T47D (cell line): Measurements from ENCODE around the gene MMP27.

Source experiments
- DNase-seq, 2 experiments: peaks; one replicate each; pipeline versions ENCODE4 v3.0.0 to v3.0.0-alpha.2; 2011 to 2012; ENCODE audit warnings: low read depth in 1 of 2, low spot score in 1 of 2
- JUND ChIP-seq: IDR thresholded peaks from 2 replicates; pipeline ENCODE4 v1.6.1; 2012; ENCODE audit warnings: low read depth
- in situ Hi-C: cut with HindIII; loops from 2 replicates; pipeline ENCODE4 v1.10.0; 2016; ENCODE audit warnings: low sequenced_read_pairs, low pct_unique_long_range_greater_than_20kb

MMP27 gene

DNA sequence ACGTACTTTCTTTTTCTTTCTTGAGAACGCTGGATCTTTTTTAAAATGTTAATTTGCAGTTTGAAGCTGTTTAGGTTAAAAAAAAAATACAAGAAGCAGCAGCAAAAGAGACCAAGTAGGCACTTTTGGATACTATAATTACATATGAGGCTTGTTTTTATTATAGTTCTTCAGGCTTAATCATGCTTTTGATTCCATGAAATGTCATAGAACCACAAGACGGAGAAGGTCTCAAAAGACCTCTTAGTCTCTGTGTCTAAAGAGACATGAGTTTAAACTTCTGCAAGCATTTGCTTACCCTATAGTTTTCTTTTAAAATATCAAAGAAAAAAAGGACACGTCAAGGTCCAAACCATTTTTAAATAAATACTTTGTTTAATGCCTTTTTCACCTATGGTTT, 61.6 kb downstream of the MMP27 start:
- in situ Hi-C loops = no loop called here
- TF ChIP-seq JUND = no peak
- DNase-seq = no peak
